OCI-LY1 (cell line): Measurements from ENCODE around the gene INSR.
A peak's percentile ranks its signal among the peaks of the same experiment; 100 is the strongest.

ENCODE experiments used
- H2AFZ ChIP-seq: fragments of 200-600 bp; sonication (generic), shearing (Covaris generic); 2 replicates; pipeline ENCODE4 v1.6.0; 2014; ENCODE audit warnings: antibody characterized with exemption, mild to moderate bottlenecking, low read length
- H3F3A ChIP-seq: fragments of 200-600 bp; sonication (generic), shearing (Covaris generic); 2 replicates; pipeline ENCODE4 v1.6.0; 2014; ENCODE audit warnings: mild to moderate bottlenecking, antibody characterized with exemption, low read length, moderate library complexity; ENCODE audit not compliant: insufficient read depth
- H3K27ac ChIP-seq: fragments of 200-600 bp; sonication (generic); 2 replicates; pipeline ENCODE4 v1.5.1; 2014; ENCODE audit warnings: low read length, mixed run types, mild to moderate bottlenecking, low read depth; ENCODE audit not compliant: poor library complexity, severe bottlenecking
- H3K27me3 ChIP-seq: fragments of 200-600 bp; sonication (generic); 2 replicates; pipeline ENCODE4 v1.6.0; 2014; ENCODE audit warnings: antibody characterized with exemption, mild to moderate bottlenecking, low read length, moderate library complexity; ENCODE audit not compliant: insufficient read depth
- H3K36me3 ChIP-seq: fragments of 200-600 bp; sonication (generic); 2 replicates; pipeline ENCODE4 v1.6.1; 2014; ENCODE audit warnings: mild to moderate bottlenecking, antibody characterized with exemption, low read length, moderate library complexity, mixed read lengths; ENCODE audit not compliant: insufficient read depth
- H3K4me1 ChIP-seq: fragments of 200-600 bp; sonication (generic); 2 replicates; pipeline ENCODE4 v1.5.1; 2014; ENCODE audit warnings: mild to moderate bottlenecking, low read length, moderate library complexity; ENCODE audit not compliant: insufficient read depth, severe bottlenecking
- H3K4me2 ChIP-seq: fragments of 200-600 bp; sonication (generic), shearing (Covaris generic); 2 replicates; pipeline ENCODE4 v1.6.1; 2014; ENCODE audit warnings: low read length
- H3K4me3 ChIP-seq: fragments of 200-600 bp; sonication (generic); 2 replicates; pipeline ENCODE4 v1.5.1; 2014; ENCODE audit warnings: low read length, low read depth, mild to moderate bottlenecking, mixed read lengths; ENCODE audit not compliant: poor library complexity, severe bottlenecking
- H3K79me2 ChIP-seq: fragments of 200-600 bp; shearing (Covaris generic); 2 replicates; pipeline ENCODE4 v1.6.1; 2016; ENCODE audit warnings: mixed run types, low read length, mixed read lengths; ENCODE audit not compliant: insufficient read depth
- H3K9ac ChIP-seq: fragments of 200-600 bp; sonication (generic), shearing (Covaris generic); 2 replicates; pipeline ENCODE4 v1.6.1; 2014; ENCODE audit warnings: mild to moderate bottlenecking, low read length, mixed read lengths
- H3K9me2 ChIP-seq: fragments of 200-600 bp; sonication (generic), shearing (Covaris generic); 2 replicates; pipeline ENCODE4 v1.6.1; 2014; ENCODE audit warnings: low read depth, mild to moderate bottlenecking, low read length, mixed read lengths
- H3K9me3 ChIP-seq: fragments of 200-600 bp; shearing (Covaris generic); 2 replicates; pipeline ENCODE4 v1.6.1; 2014; ENCODE audit warnings: low read length, mixed read lengths
- H4K20me1 ChIP-seq: fragments of 200-600 bp; sonication (generic), shearing (Covaris generic); 2 replicates; pipeline ENCODE4 v1.6.0; 2016; ENCODE audit warnings: mild to moderate bottlenecking, low read length; ENCODE audit not compliant: insufficient read depth
- CTCF ChIP-seq: fragments of 200-600 bp; sonication (generic), shearing (Covaris generic); IDR thresholded peaks from 2 replicates; pipeline ENCODE4 v1.5.1; 2017; ENCODE audit warnings: mild to moderate bottlenecking, antibody characterized with exemption, low read length, moderate library complexity, mixed read lengths
- EZH2 ChIP-seq: fragments of 200-600 bp; sonication (generic), shearing (Covaris generic); IDR thresholded peaks from 2 replicates; pipeline ENCODE4 v1.8.0; 2017; ENCODE audit warnings: borderline replicate concordance, mixed run types, mild to moderate bottlenecking, antibody characterized with exemption, low read length, moderate library complexity, mixed read lengths

Gene INSR

GRCh38 chr19:7295912-7296536 is 1.8 kb upstream of the INSR start:
- H3K79me2 ChIP-seq, result no peaks in the 10 kb centered on the region
- H4K20me1 ChIP-seq, result no peaks in the 10 kb centered on the region
- no peaks in the 10 kb centered on the region for H3K27me3 ChIP-seq
- H3K4me2 ChIP-seq, result no peak overlapping the region
- TF ChIP-seq EZH2 (no peak), CTCF (no peak)
- H3K27ac ChIP-seq, result no peak overlapping the region
- no peaks in the 10 kb centered on the region for H3K9me3 ChIP-seq
- H3K4me1 ChIP-seq, result peaks cover 27% of the 10 kb centered on the region
- no peak overlapping the region for H3K4me3 ChIP-seq
- H3K9me2 ChIP-seq, result no peaks in the 10 kb centered on the region
- H2AFZ ChIP-seq, result no peak overlapping the region
- no peaks in the 10 kb centered on the region for H3F3A ChIP-seq
- H3K36me3 ChIP-seq, result no peaks in the 10 kb centered on the region
- H3K9ac ChIP-seq, result no peak overlapping the region

- H3K4me1 ChIP-seq, result peaks cover 40% of the 10 kb centered on the region
- no peaks in the 10 kb centered on the region for H3K9me3 ChIP-seq
- no peaks in the 10 kb centered on the region for H3K9me2 ChIP-seq
- H3K4me3 ChIP-seq, result no peak overlapping the region
- H3K36me3 ChIP-seq, result no peaks in the 10 kb centered on the region
- H3K9ac ChIP-seq, result no peak overlapping the region
- H2AFZ ChIP-seq, result no peak overlapping the region
- no peaks in the 10 kb centered on the region for H3F3A ChIP-seq
- TF ChIP-seq CTCF (peak; percentile 44), EZH2 (no peak)
- no peaks in the 10 kb centered on the region for H3K27me3 ChIP-seq
- no peaks in the 10 kb centered on the region for H3K79me2 ChIP-seq
- no peaks in the 10 kb centered on the region for H4K20me1 ChIP-seq
- no peak overlapping the region for H3K4me2 ChIP-seq
- H3K27ac ChIP-seq, result peak overlapping the region; percentile 10
Observed at GRCh38 chr19:7294558-7295212, 471 bp upstream of the INSR start.

- H3K79me2 ChIP-seq, result no peaks in the 10 kb centered on the region
- no peak overlapping the region for H2AFZ ChIP-seq
Observed at GRCh38 chr19:7292950-7293761, 1.1 kb downstream of the INSR start.

More at GRCh38 chr19:7292950-7293761, 1.1 kb downstream of the INSR start:
- Histone ChIP-seq H3K9ac (no peak overlapping the region; the same call in 1 of the 2 replicates), H3K27me3 (no peaks in the 10 kb centered on the region), H3K4me3 (no peak overlapping the region), H3K9me2 (no peaks in the 10 kb centered on the region), H3K4me1 (peaks cover 53% of the 10 kb centered on the region), H3K27ac (peak overlapping the region; percentile 30), H3K36me3 (no peaks in the 10 kb centered on the region), H3K4me2 (no peak overlapping the region), H3F3A (no peaks in the 10 kb centered on the region), H4K20me1 (no peaks in the 10 kb centered on the region), H3K9me3 (no peaks in the 10 kb centered on the region)
- TF ChIP-seq CTCF (no peak), EZH2 (no peak)
